Keratinocyte (primary cell): Measurements from ENCODE around the gene TOP3B. TPM values are rescaled to one million over a fixed set of nuclear protein-coding genes. Genes with fewer than 3 reads are reported as not detected.

ENCODE experiments used
- DNase-seq: peaks from one replicate; pipeline ENCODE4 v3.0.0-alpha.2; 2011; ENCODE audit warnings: low read depth, missing footprints, low spot score
- FAIRE-seq: peaks from 2 replicates; lab custom pipeline; 2011; peaks lifted over from hg19 to GRCh38; lab: Jason Lieb, UNC
- H2AFZ ChIP-seq: 2 replicates; pipeline ENCODE4 v1.6.0; 2012; ENCODE audit warnings: low read length, control low read depth, inconsistent platforms; ENCODE audit not compliant: control insufficient read depth
- H3K27ac ChIP-seq: 2 replicates; pipeline ENCODE4 v1.5.1; 2011; ENCODE audit warnings: low read length; ENCODE audit not compliant: control insufficient read depth, insufficient read depth
- H3K27me3 ChIP-seq: 3 replicates; pipeline ENCODE4 v1.6.0; 2011; ENCODE audit warnings: low read length; ENCODE audit not compliant: control insufficient read depth, insufficient read depth; ENCODE audit errors: extremely low read depth
- H3K36me3 ChIP-seq, 2 experiments: 2 replicates in 1 of 2; 3 replicates in 1 of 2; pipeline ENCODE4 v1.5.1; 2011; ENCODE audit warnings: low read length in 2 of 2, mild to moderate bottlenecking in 1 of 2; ENCODE audit not compliant: control insufficient read depth in 2 of 2, insufficient read depth in 2 of 2; ENCODE audit errors: extremely low read depth in 1 of 2
- H3K4me1 ChIP-seq: 3 replicates; pipeline ENCODE4 v1.5.1; 2011; ENCODE audit warnings: low read length; ENCODE audit not compliant: control insufficient read depth, insufficient read depth; ENCODE audit errors: extremely low read depth
- H3K4me2 ChIP-seq: 3 replicates; pipeline ENCODE4 v1.6.0; 2011; ENCODE audit warnings: low read depth, low read length; ENCODE audit not compliant: control insufficient read depth, insufficient read depth; ENCODE audit errors: extremely low read depth
- H3K4me3 ChIP-seq, 3 experiments: fragments of 200-600 bp in 1 of 3; sonication (generic) in 1 of 3; 2 replicates in 2 of 3; 3 replicates in 1 of 3; pipeline ENCODE4 v1.5.1; 2011 to 2016; ENCODE audit warnings: low read length in 3 of 3, mild to moderate bottlenecking in 3 of 3, control low read depth in 2 of 3, inconsistent platforms in 1 of 3, low read depth in 1 of 3, mixed read lengths in 1 of 3, mixed run types in 1 of 3, moderate library complexity in 1 of 3; ENCODE audit not compliant: control insufficient read depth in 2 of 3, insufficient read depth in 2 of 3; ENCODE audit errors: extremely low read depth in 1 of 3
- H3K79me2 ChIP-seq: 2 replicates; pipeline ENCODE4 v1.6.0; 2012; ENCODE audit warnings: low read length; ENCODE audit not compliant: control insufficient read depth, insufficient read depth
- H3K9ac ChIP-seq: 3 replicates; pipeline ENCODE4 v1.6.0; 2011; ENCODE audit warnings: low read length; ENCODE audit not compliant: control insufficient read depth, insufficient read depth; ENCODE audit errors: extremely low read depth
- H3K9me1 ChIP-seq: 3 replicates; pipeline ENCODE4 v1.6.0; 2011; ENCODE audit warnings: low read length; ENCODE audit not compliant: control insufficient read depth, insufficient read depth; ENCODE audit errors: extremely low read depth
- H3K9me3 ChIP-seq: 2 replicates; pipeline ENCODE4 v1.5.1; 2012; ENCODE audit warnings: low read depth, low read length; ENCODE audit not compliant: control insufficient read depth
- H4K20me1 ChIP-seq: 3 replicates; pipeline ENCODE4 v1.6.0; 2011; ENCODE audit warnings: low read length; ENCODE audit not compliant: control insufficient read depth, insufficient read depth; ENCODE audit errors: extremely low read depth
- CTCF ChIP-seq, 3 experiments: IDR thresholded peaks in 1 of 3; conservative IDR thresholded peaks in 1 of 3; optimal IDR thresholded peaks in 1 of 3; 2 replicates in 2 of 3; 3 replicates in 1 of 3; pipeline versions ENCODE3 to v1.5.1; 2011; ENCODE audit warnings: low read length in 3 of 3, mild to moderate bottlenecking in 3 of 3, moderate library complexity in 2 of 3, control low read depth in 1 of 3, inconsistent platforms in 1 of 3; ENCODE audit not compliant: insufficient read depth in 2 of 3; ENCODE audit errors: extremely low read depth in 1 of 3
- EZH2 ChIP-seq: IDR thresholded peaks from one replicate; pipeline ENCODE4 v1.6.1; 2012; ENCODE audit warnings: inconsistent platforms, mild to moderate bottlenecking, low read length, moderate library complexity
- dilution Hi-C: fragments of 300-500 bp; cut with MboI; formaldehyde crosslinking; loops from one replicate; pipeline ENCODE4 v1.7.0; 2020; ENCODE audit warnings: low sequenced_read_pairs; ENCODE audit not compliant: extremely low pct_ligation_motif_present
- polyA plus RNA-seq, 5 experiments: library from polyadenylated mRNA; depleted of rRNA in 3 of 5; stranded (reverse) in 3 of 5; stranded (forward) in 1 of 5; unstranded in 1 of 5; fragments of >200 nt; gene quantifications; 1 replicate in 1 of 5; 2 replicates in 3 of 5; 3 replicates in 1 of 5; pipeline versions ENCODE4 v1.2.1 to v1.2.3, GENCODE V29; 2011 to 2012; ENCODE audit warnings: missing spikeins in 2 of 5, low read depth in 1 of 5, low replicate concordance in 1 of 5

TOP3B gene
- polyA plus RNA-seq, 1 donor (not counting 4 experiments of a cell fraction or from before 2014, with no cell fraction given) = 13.8 TPM

- FAIRE-seq (no peak), DNase-seq (no peak)
- H3K36me3 ChIP-seq = no peaks in the 10 kb centered on the region
- no peak overlapping the region for H3K27ac ChIP-seq
- no peak overlapping the region for H3K4me3 ChIP-seq
- H3K9me3 ChIP-seq = no peaks in the 10 kb centered on the region
- no peaks in the 10 kb centered on the region for H3K9me1 ChIP-seq
- H4K20me1 ChIP-seq = no peaks in the 10 kb centered on the region
- H3K4me2 ChIP-seq = no peak overlapping the region
- no peak overlapping the region for H3K9ac ChIP-seq
- H3K4me1 ChIP-seq = peaks cover 4% of the 10 kb centered on the region
- no peaks in the 10 kb centered on the region for H3K27me3 ChIP-seq
- H2AFZ ChIP-seq = no peak overlapping the region
- dilution Hi-C loops = no loop called here
- H3K79me2 ChIP-seq = no peaks in the 10 kb centered on the region
- TF ChIP-seq EZH2 (no peak), CTCF (optimal IDR thresholded peaks at IDR 0.05 in 1 of 3, IDR thresholded peaks at IDR 0.05 in 1 of 3, conservative IDR thresholded peaks at IDR 0.05 in 1 of 3; ENCODE audit: extremely low read depth in 1 of 3, insufficient read depth in 2 of 3, low read length in 3 of 3) (no peak)
These were observed 13.7 kb upstream of the TOP3B start for GRCh38 chr22:21996175-21996720.

- Histone ChIP-seq H4K20me1 (no peaks in the 10 kb centered on the region), H3K36me3 (no peaks in the 10 kb centered on the region), H3K4me3 (no peak overlapping the region), H3K9me1 (no peaks in the 10 kb centered on the region), H2AFZ (no peak overlapping the region), H3K27me3 (no peaks in the 10 kb centered on the region), H3K4me2 (no peak overlapping the region), H3K79me2 (no peaks in the 10 kb centered on the region), H3K9me3 (no peaks in the 10 kb centered on the region), H3K9ac (no peak overlapping the region), H3K27ac (no peak overlapping the region), H3K4me1 (peaks cover 4% of the 10 kb centered on the region)
- no peak for FAIRE-seq
- no peak for DNase-seq
- dilution Hi-C loops = no loop called here
- TF ChIP-seq EZH2 (no peak), CTCF (optimal IDR thresholded peaks at IDR 0.05 in 1 of 3, IDR thresholded peaks at IDR 0.05 in 1 of 3, conservative IDR thresholded peaks at IDR 0.05 in 1 of 3; ENCODE audit: extremely low read depth in 1 of 3, insufficient read depth in 2 of 3, low read length in 3 of 3) (no peak)
These were observed 13.1 kb upstream of the TOP3B start for GRCh38 chr22:21995660-21996059.
